Lower lobe of right lung (tissue), 2 donors: ENCODE data around the gene NAALADL2. TPM values are rescaled to one million over a fixed set of nuclear protein-coding genes. Genes with fewer than 3 reads are reported as not detected.

Source experiments
- ATAC-seq, 2 donors: fragments of 200-7000 bp; cut with Tn5 transposase; one replicate each; pipeline ENCODE4 v1.9.1; 2020 to 2022; ENCODE audit warnings: mild to moderate bottlenecking in 2 of 2, moderate library complexity in 2 of 2
- DNase-seq: peaks from one replicate; pipeline ENCODE4 v3.0.0-alpha.2; 2020
- H3K27ac ChIP-seq: fragments of 200-600 bp; one replicate; pipeline ENCODE4 v1.8.0; 2022
- H3K27me3 ChIP-seq: fragments of 200-600 bp; one replicate; pipeline ENCODE4 v1.8.0; 2022; ENCODE audit warnings: low read depth
- H3K36me3 ChIP-seq: fragments of 200-600 bp; one replicate; pipeline ENCODE4 v1.8.0; 2022; ENCODE audit warnings: mild to moderate bottlenecking
- H3K4me1 ChIP-seq: fragments of 200-600 bp; one replicate; pipeline ENCODE4 v1.8.0; 2022
- H3K4me3 ChIP-seq: fragments of 200-600 bp; one replicate; pipeline ENCODE4 v1.8.0; 2022; ENCODE audit warnings: mild to moderate bottlenecking
- H3K9me3 ChIP-seq: fragments of 200-600 bp; one replicate; pipeline ENCODE4 v1.8.0; 2022
- CTCF ChIP-seq: fragments of 200-600 bp; IDR thresholded peaks from one replicate; pipeline ENCODE4 v1.8.0; 2022; ENCODE audit warnings: antibody characterized with exemption, mild to moderate bottlenecking
- intact Hi-C: fragments of 100-400 bp; cut with DNase I; formaldehyde crosslinking; loops from one replicate; pipeline ENCODE4 v1.11.0; 2022
- total RNA-seq: library from RNA; stranded (reverse); fragmentation: NEBNext Ultra II Directional; extraction: Animal tissue kit (Norgen Biotek cat#: 25700); gene quantifications from one replicate; pipeline ENCODE4 v1.2.1, GENCODE V29; 2021
- donor health status: DM: no; HTN: yes; CAD: no; lungs with severe emphysema.

NAALADL2 gene
- total RNA-seq, 1 donor from 2014 or later, result 9.8 TPM

GRCh38 chr3:175185903-175186302 lies 326.8 kb downstream of the NAALADL2 start:
- intact Hi-C loops, result no loop called here

DNA sequence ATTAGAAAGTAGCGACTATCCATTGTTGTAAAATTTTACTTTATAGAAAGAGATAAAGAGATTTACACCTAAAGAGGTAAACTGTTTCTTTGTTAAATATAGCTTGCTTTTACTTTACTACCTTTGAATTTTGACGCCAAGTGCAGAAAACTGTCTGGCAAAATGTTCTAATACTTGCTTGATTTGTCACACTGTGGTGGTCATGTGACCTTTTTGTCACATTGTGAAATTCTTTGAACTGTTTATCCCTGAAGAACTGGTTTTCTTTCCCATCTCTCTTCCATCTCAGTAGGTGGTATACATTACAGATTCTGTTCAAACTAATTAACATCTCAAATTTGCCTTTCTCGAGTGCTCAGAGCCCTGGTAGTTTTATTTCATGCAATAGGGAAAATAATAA lies 327.4 kb downstream of the NAALADL2 start:
- H3K4me1 ChIP-seq, result no peaks in the 10 kb centered on the region
- H3K36me3 ChIP-seq, result no peaks in the 10 kb centered on the region
- H3K27ac ChIP-seq, result no peak overlapping the region
- intact Hi-C loops, result no loop called here
- TF ChIP-seq CTCF, result no peak
- no peaks in the 10 kb centered on the region for H3K27me3 ChIP-seq
- H3K4me3 ChIP-seq, result no peak overlapping the region
- no peaks in the 10 kb centered on the region for H3K9me3 ChIP-seq
- DNase-seq, result no peak
- no peak for ATAC-seq

More at GRCh38 chr3:175185903-175186302, 326.8 kb downstream of the NAALADL2 start:
- Histone ChIP-seq H3K9me3 (no peaks in the 10 kb centered on the region), H3K27ac (no peak overlapping the region), H3K36me3 (no peaks in the 10 kb centered on the region), H3K27me3 (no peaks in the 10 kb centered on the region), H3K4me1 (no peaks in the 10 kb centered on the region), H3K4me3 (no peak overlapping the region)
- TF ChIP-seq CTCF, result no peak
- DNase-seq (no peak), ATAC-seq (no peak)

DNA sequence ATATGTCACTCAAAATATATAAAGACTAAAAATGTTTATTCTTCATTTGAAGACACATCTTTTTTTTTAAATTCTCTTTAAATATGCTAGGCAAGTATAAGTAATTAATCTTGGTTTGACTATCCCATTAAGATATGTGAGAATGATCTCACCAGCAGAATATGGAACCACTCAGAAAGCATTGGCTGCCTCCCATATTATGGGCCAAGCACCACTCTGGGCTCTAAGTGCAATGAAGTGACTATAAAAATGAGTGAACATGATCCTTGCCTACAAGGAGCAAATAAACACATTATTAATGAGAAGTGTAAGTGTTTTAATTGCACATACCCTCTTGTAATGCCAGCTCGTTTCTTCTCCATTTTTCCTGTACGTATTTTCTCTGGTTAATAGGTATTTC lies 328.5 kb downstream of the NAALADL2 start:
- H3K4me3 ChIP-seq, result no peak overlapping the region
- intact Hi-C loops, result no loop called here
- H3K36me3 ChIP-seq, result no peaks in the 10 kb centered on the region
- H3K4me1 ChIP-seq, result no peaks in the 10 kb centered on the region
- no peak overlapping the region for H3K27ac ChIP-seq
- TF ChIP-seq CTCF, result no peak
- DNase-seq (no peak), ATAC-seq (peak; percentile 72 to 91)
- no peaks in the 10 kb centered on the region for H3K9me3 ChIP-seq
- no peaks in the 10 kb centered on the region for H3K27me3 ChIP-seq

DNA sequence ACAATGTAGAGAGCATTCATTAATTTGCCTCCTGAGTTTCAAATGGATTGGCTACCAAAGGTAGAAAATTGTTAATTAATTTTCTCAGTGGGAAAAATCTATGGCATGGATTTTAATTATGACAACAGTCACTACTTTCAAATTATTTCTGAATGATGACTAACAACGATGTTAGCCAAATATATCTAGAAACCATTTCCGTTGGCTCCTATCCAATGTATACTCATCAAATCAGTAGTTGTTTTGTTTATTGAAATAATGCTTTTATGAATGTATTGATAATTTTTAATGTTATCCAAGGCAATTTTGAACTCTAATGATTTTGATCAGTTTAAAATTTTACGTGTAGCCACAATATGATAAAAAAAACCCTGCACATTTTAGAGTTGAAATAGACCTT lies 333.4 kb downstream of the NAALADL2 start:
- Histone ChIP-seq H3K27ac (no peak overlapping the region), H3K27me3 (no peaks in the 10 kb centered on the region), H3K9me3 (no peaks in the 10 kb centered on the region), H3K4me3 (no peak overlapping the region), H3K36me3 (no peaks in the 10 kb centered on the region), H3K4me1 (no peaks in the 10 kb centered on the region)
- ATAC-seq (no peak), DNase-seq (no peak)
- intact Hi-C loops, result no loop called here
- no peak for TF ChIP-seq CTCF

DNA sequence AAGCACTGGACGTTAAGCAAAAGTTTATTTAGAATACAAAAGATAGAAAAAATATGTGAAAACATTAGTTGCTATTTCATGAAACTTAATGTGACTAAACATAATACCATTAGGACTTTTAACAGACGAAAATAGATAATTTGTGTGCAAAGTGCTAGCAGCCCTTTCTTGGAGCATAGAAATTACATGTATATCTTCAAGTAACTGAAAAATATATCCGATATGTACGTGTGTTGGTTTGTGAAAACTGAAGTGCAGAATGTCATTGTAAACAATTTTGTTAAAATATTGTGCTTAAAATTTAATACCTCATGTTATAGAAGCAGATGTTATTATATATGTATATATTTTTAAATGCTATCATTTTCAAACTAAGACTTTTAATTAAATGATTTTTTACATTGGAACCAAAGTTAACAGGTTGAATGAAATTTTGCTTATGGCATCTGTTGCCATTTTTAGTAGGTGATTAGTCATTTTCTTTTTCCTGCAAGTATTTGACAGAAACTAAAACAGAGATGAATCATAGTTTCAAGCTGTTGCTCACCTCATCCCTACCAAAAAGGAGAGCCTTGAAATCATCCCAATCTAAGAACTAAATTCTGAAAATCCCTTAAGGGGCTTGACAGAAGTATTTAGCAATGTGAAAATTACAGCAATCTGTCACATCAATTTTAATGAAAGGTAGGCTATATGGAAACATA lies 334.8 kb downstream of the NAALADL2 start:
- H3K27me3 ChIP-seq, result no peaks in the 10 kb centered on the region
- no peak for DNase-seq
- TF ChIP-seq CTCF, result no peak
- no peaks in the 10 kb centered on the region for H3K9me3 ChIP-seq
- H3K4me3 ChIP-seq, result no peak overlapping the region
- no peak for ATAC-seq
- no peak overlapping the region for H3K27ac ChIP-seq
- H3K36me3 ChIP-seq, result no peaks in the 10 kb centered on the region
- intact Hi-C loops, result no loop called here
- no peaks in the 10 kb centered on the region for H3K4me1 ChIP-seq
